GM21619 (cell line): ENCODE data around the gene HDAC1.
"Not testable (repeated sequence)": the region's sequence is repeated elsewhere in the genome, so short reads cannot be mapped to it uniquely, and the experiment has no call there.

Experiments
- ATAC-seq: cut with Tn5 transposase; IDR thresholded peaks from one replicate; pipeline ENCODE4 v1.9.1; 2021; ENCODE audit not compliant: unreplicated experiment

Gene HDAC1

DNA sequence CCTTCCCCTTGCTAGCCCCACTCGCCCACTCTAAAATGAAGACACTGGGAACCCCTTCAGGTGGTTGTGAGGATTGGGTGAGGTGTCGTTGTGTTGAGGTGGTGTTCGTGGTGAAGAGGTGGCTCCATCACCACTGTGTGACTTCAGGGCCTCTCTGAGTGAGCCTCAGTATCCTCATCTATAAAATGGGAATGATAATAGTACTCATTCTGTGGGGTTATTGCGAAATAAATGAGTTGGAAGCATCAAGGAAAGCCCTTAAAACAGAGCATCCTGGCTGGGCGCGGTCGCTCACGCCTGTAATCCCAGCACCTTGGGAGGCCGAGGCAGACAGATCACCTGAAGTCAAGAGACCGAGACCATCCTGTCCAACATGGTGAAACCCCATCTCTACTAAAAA, 50.8 kb downstream of the HDAC1 start:
- ATAC-seq, result no peak

DNA sequence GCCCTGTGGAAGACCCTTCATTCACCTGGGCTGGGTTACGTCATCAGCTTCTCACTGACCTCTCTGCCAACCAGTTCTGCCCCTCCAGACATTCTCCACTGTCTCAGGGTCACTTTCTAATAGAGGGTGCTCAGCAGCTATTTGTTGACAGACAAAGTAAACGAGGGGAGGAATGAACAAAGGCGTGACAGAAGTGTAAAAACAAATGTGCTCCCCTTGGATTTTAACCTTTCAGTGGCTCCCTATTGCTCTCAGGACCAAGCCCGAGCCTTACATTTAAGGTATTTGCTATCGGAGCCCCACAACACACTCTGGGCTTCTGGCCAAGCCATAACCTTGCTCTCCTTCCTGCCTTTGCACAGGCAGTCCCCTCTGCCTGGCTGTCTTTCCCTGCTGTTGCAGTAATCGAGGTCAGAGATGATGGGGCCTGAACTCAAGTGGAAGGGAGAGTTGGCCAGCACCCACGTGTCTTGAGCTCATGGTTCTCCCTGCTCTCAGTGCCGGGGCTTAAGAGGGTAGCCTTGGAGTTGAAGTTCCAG, 53.5 kb downstream of the HDAC1 start:
- no peak for ATAC-seq

DNA sequence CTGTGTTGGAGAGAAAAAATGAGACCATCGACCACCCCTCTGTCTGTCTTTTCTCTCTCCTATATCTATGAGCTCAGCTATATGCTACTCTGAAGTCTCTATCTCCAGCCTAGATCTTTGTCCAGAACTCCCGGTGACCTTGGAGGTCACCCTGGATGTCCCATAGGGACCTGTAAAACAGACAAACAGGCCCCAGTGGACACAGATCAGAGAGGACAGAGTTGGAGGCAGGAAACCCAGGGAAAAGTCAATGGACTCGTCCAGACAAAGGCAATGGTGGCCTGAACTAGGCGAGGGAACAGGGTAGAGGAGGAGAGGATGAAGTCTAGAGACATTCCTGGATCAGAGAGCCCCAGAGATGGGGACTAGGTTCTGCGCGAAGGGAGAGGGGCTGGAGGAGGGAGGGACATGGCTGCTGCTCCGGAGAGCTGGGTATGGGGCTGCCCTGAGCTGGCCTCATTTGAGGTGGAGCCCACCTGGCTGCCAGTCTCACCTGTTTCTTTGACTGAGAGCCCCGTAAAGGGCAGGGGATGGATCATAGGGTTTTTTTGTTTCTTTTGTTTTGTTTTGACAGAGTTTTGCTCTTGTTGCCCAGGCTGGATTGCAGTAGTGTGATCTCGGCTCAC, 54.8 kb downstream of the HDAC1 start:
- no peak for ATAC-seq

DNA sequence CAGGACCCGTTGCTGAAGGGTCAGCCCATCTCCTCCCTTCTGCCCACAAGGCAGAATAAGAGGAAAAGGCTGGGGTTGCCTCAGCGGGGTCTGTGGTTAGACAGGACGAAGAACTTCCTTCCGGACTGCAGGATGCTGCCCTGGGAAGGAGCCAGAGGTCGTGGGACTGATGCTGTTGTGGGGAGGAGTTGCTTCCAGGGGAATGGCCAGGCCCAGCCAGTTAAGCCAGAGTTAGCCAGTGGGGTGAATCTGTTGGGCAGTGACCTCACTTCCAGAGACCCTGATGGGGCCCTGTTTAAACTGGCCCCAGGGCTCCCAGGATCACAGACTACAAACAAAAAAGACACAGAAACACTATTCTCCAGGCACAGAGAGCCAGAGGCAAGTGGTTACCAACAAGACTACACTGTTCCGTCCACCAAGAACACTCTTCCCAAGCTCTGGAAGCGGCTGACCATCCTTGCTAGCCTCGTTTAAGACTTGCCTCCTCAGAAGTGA, 57.4 kb downstream of the HDAC1 start:
- ATAC-seq, result no peak

GRCh38 chr1:32350785-32351398, 59.0 kb downstream of the HDAC1 start:
- ATAC-seq, result peak; percentile 43

DNA sequence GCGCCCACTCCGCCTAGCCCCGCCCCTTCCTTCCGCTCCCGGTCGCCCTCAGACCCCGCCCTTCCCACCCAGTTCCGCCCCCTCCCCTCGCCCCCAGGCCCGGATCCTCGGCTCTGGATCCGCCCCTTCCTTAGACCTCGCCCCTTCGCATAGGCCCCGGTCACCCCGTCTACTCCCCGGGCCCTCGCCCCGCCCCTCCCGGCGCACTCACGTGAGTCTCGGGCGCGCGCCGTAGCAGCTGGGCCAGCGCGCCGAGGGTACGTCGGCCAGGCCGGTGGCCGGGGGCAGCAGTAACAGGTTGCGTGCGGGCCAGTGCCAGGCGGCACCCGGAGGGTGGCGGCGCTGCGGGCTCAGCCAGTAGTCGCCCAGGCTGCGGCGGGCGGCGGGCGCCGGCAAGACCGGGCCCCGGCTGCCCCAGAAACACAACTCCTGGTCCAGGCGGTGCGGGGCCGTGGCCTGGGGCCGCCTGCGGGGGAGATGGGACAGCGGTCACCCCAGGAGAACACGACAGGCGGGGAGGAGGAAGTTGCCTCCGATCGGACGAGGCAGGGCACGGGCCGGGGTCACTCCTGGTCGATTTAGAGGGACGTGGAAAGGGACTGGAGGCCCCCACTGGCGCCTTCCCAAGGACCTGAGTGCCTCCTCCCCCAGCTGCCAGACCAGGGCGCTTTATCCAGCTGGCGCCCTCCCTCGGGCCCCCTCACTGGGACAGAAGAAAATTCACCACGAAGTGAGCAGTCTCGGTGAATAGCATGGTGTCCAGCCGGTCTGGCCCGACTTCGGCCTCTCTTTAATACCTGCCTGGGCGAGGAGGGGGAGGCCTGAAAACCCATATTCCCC, 59.7 kb downstream of the HDAC1 start:
- peak; percentile 69 for ATAC-seq

GRCh38 chr1:32352239-32352745, 60.4 kb downstream of the HDAC1 start:
- no peak for ATAC-seq

- ATAC-seq, result no peak
These were observed 61.0 kb downstream of the HDAC1 start for GRCh38 chr1:32352831-32353383.

- ATAC-seq, result no peak
These were observed 61.5 kb downstream of the HDAC1 start for GRCh38 chr1:32353431-32353830.

- ATAC-seq, result no peak
These were observed 62.1 kb downstream of the HDAC1 start for GRCh38 chr1:32353886-32354570.

GRCh38 chr1:32355778-32356177, 63.9 kb downstream of the HDAC1 start:
- not testable (repeated sequence) for ATAC-seq

- ATAC-seq, result no peak
These were observed 64.6 kb downstream of the HDAC1 start for GRCh38 chr1:32356478-32356877.

- ATAC-seq, result no peak
These were observed 65.7 kb downstream of the HDAC1 start for GRCh38 chr1:32357614-32358013.

- no peak for ATAC-seq
These were observed 66.6 kb downstream of the HDAC1 start for GRCh38 chr1:32358435-32358834.

GRCh38 chr1:32361308-32361673, 69.4 kb downstream of the HDAC1 start:
- no peak for ATAC-seq

DNA sequence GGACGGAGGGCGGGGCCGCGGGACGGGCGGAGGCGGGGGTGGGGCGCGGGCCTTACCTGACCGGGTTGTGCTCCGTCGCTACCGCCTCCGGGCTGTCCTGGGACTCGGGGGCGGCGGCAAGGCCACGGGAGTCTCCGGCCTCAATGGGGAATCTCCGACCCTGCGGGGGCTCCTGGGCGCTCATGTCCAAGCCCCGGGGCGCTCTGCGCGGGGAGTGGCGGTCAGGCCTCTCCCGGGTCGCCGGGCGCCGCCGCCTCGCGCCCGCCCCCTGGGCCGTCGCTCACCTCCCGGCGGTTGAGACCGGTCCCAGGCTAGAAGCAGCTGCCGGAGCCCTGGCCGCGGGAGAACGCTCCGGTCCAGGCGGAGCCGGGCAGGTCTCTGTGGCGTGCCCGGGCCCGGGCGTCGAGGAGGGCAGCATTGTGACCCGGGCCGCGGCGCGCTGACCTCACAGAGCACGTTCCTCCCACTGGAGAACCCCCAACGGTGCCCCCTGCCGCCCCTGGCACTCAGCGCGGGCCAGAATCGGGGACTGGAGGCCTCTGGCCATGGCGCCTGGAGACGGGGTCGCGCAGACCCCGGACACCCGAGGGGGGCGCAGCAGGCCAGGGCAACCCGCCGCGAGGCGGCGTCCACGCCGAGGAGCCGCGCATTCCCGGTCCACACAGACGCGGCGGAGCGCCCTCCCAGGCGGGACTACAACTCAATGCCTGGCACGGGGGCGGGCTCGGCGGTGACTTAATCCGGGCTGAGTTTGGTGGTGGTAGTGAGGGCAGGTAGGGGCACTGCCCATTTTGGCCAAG, 70.0 kb downstream of the HDAC1 start:
- ATAC-seq, result no peak

GRCh38 chr1:32362474-32363313, 70.8 kb downstream of the HDAC1 start, which contains the start of the genes FAM229A and TSSK3:
Gene FAM229A, minus strand, starts transcription at chr1:32362485. Its CDS starts 394 bp downstream, at chr1:32362091.
Gene TSSK3, plus strand, starts transcription at chr1:32362539. Its CDS starts 163 bp downstream, at chr1:32362702.
- no peak for ATAC-seq

GRCh38 chr1:32363713-32364112, 71.8 kb downstream of the HDAC1 start:
- ATAC-seq, result no peak

GRCh38 chr1:32364836-32365235, 73.0 kb downstream of the HDAC1 start:
- no peak for ATAC-seq
